Keratinocyte (primary cell): ENCODE data around the gene GIT1.

Experiments used
- EZH2 ChIP-seq: IDR thresholded peaks from one replicate; pipeline ENCODE4 v1.6.1; 2012; ENCODE audit warnings: inconsistent platforms, mild to moderate bottlenecking, low read length, moderate library complexity
- TF ChIP-seq, protein P1 (sequence below), 3 experiments: IDR thresholded peaks in 1 of 3; conservative IDR thresholded peaks in 1 of 3; optimal IDR thresholded peaks in 1 of 3; 2 replicates in 2 of 3; 3 replicates in 1 of 3; pipeline versions ENCODE3 to v1.5.1; 2011; ENCODE audit warnings: low read length in 3 of 3, mild to moderate bottlenecking in 3 of 3, moderate library complexity in 2 of 3, control low read depth in 1 of 3, inconsistent platforms in 1 of 3; ENCODE audit not compliant: insufficient read depth in 2 of 3; ENCODE audit errors: extremely low read depth in 1 of 3

DNA sequence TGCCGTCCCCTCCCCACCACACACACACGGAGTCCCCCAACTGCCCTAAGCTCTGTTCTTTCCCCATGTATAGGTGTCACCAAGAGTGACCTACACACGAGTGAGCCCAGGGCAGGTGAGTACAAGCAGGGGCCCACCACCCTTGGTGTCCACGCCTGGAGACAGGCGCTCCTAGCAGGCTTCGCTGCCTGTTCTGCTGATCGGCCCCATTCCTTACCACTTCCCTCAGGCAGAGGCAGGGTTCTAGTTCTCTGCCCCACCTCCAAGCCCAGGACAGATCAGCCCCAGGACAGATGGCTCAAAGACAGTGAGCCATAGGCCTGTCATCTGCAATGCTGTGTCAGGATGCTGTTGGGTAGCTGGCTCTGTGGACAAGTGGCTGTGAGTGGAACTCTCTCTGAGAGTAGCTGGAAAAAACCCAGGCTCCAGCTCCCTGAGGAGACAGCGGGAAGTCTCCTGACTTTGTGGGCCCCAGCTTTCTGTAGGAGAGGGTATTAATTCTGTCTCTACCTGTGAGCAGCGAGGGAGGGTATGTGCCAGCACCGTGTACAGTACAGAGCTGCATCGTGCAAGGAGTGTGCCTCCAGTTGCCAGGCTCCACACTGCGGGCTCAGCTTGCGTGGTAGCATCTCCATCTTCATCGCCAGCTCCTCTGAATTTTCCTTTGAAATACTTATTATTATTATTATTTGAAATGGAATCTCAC is 20.1 kb downstream of the GIT1 start:
- TF ChIP-seq, protein P1, sequence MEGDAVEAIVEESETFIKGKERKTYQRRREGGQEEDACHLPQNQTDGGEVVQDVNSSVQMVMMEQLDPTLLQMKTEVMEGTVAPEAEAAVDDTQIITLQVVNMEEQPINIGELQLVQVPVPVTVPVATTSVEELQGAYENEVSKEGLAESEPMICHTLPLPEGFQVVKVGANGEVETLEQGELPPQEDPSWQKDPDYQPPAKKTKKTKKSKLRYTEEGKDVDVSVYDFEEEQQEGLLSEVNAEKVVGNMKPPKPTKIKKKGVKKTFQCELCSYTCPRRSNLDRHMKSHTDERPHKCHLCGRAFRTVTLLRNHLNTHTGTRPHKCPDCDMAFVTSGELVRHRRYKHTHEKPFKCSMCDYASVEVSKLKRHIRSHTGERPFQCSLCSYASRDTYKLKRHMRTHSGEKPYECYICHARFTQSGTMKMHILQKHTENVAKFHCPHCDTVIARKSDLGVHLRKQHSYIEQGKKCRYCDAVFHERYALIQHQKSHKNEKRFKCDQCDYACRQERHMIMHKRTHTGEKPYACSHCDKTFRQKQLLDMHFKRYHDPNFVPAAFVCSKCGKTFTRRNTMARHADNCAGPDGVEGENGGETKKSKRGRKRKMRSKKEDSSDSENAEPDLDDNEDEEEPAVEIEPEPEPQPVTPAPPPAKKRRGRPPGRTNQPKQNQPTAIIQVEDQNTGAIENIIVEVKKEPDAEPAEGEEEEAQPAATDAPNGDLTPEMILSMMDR (optimal IDR thresholded peaks at IDR 0.05 in 1 of 3, IDR thresholded peaks at IDR 0.05 in 1 of 3, conservative IDR thresholded peaks at IDR 0.05 in 1 of 3; ENCODE audit: extremely low read depth in 1 of 3, insufficient read depth in 2 of 3, low read length in 3 of 3): no peak
- no peak for TF ChIP-seq EZH2
